Measurements from ENCODE around the gene TTC28.
"Not testable (repeated sequence)": the region's sequence is repeated elsewhere in the genome, so short reads cannot be mapped to it uniquely, and the experiment has no call there.

Gene TTC28

GRCh38 chr22:28669387-28669786 lies 10.3 kb downstream of the TTC28 start:
- H3K4me3 ChIP-seq (ENCODE audit: low read depth, low read length), result no peak overlapping the region
- no peak for TF ChIP-seq CTCF (IDR thresholded peaks at IDR 0.05; ENCODE audit: borderline replicate concordance, insufficient read depth, low read depth, low read length)

- H3K4me3 ChIP-seq (ENCODE audit: low read depth, low read length), result not testable (repeated sequence)
Measured at GRCh38 chr22:28663569-28663942, 16.1 kb downstream of the TTC28 start.

GRCh38 chr22:28658448-28658847 lies 21.2 kb downstream of the TTC28 start:
- TF ChIP-seq CTCF (IDR thresholded peaks at IDR 0.05; ENCODE audit: borderline replicate concordance, insufficient read depth, low read depth, low read length), result no peak
- H3K4me3 ChIP-seq (ENCODE audit: low read depth, low read length), result no peak overlapping the region

GRCh38 chr22:28656181-28656580 lies 23.5 kb downstream of the TTC28 start:
- H3K4me3 ChIP-seq (ENCODE audit: low read depth, low read length), result no peak overlapping the region
- no peak for TF ChIP-seq CTCF (IDR thresholded peaks at IDR 0.05; ENCODE audit: borderline replicate concordance, insufficient read depth, low read depth, low read length)

GRCh38 chr22:28650463-28650862 lies 29.2 kb downstream of the TTC28 start:
- H3K4me3 ChIP-seq (ENCODE audit: low read depth, low read length), result no peak overlapping the region
- no peak for TF ChIP-seq CTCF (IDR thresholded peaks at IDR 0.05; ENCODE audit: borderline replicate concordance, insufficient read depth, low read depth, low read length)

- TF ChIP-seq CTCF (IDR thresholded peaks at IDR 0.05; ENCODE audit: borderline replicate concordance, insufficient read depth, low read depth, low read length), result no peak
- H3K4me3 ChIP-seq (ENCODE audit: low read depth, low read length), result no peak overlapping the region
Measured at GRCh38 chr22:28648792-28649191, 30.8 kb downstream of the TTC28 start.

- TF ChIP-seq CTCF (IDR thresholded peaks at IDR 0.05; ENCODE audit: borderline replicate concordance, insufficient read depth, low read depth, low read length), result no peak
- no peak overlapping the region for H3K4me3 ChIP-seq (ENCODE audit: low read depth, low read length)
Measured at GRCh38 chr22:28647216-28647615, 32.4 kb downstream of the TTC28 start.

GRCh38 chr22:28639321-28639720 lies 40.3 kb downstream of the TTC28 start:
- TF ChIP-seq CTCF (IDR thresholded peaks at IDR 0.05; ENCODE audit: borderline replicate concordance, insufficient read depth, low read depth, low read length), result no peak
- no peak overlapping the region for H3K4me3 ChIP-seq (ENCODE audit: low read depth, low read length)

Measured in GM12875 (cell line).